ENCODE measurements around the gene CR2.

- TF ChIP-seq CTCF (IDR thresholded peaks at IDR 0.05; ENCODE audit: low read length) = no peak
- no peak for TF ChIP-seq EZH2 (IDR thresholded peaks at IDR 0.05; ENCODE audit: borderline replicate concordance, low read length)
Observed at GRCh38 chr1:207503950-207504349, 49.8 kb downstream of the CR2 start.
